Kidney (tissue), 14 donors: ENCODE data around the gene CACNB2. TPM values are rescaled to one million over a fixed set of nuclear protein-coding genes. Genes with fewer than 3 reads are reported as not detected.
"Not testable (repeated sequence)": the region's sequence is repeated elsewhere in the genome, so short reads cannot be mapped to it uniquely, and the experiment has no call there.

Source experiments
- DNase-seq, 5 donors: peaks; one replicate each; pipeline ENCODE4 v3.0.0-alpha.2; 2013 to 2020
- FAIRE-seq: peaks from 2 replicates; lab custom pipeline; 2012; peaks lifted over from hg19 to GRCh38; lab: Jason Lieb, UNC
- H3K27ac ChIP-seq, 2 donors: one replicate each; pipeline ENCODE4 v1.7.0; 2013; ENCODE audit warnings: low read depth in 2 of 2, low read length in 2 of 2, inconsistent platforms in 1 of 2
- H3K27me3 ChIP-seq: one replicate; pipeline ENCODE4 v1.7.1; 2013; ENCODE audit warnings: low read length, inconsistent platforms; ENCODE audit not compliant: control insufficient read depth, insufficient read depth
- H3K36me3 ChIP-seq, 3 donors: one replicate each; pipeline versions ENCODE4 v1.7.0 to v1.7.1; 2013; ENCODE audit warnings: low read length in 3 of 3, control low read depth in 1 of 3, inconsistent platforms in 1 of 3; ENCODE audit not compliant: insufficient read depth in 3 of 3, control insufficient read depth in 2 of 3
- H3K4me1 ChIP-seq, 3 donors: one replicate each; pipeline versions ENCODE4 v1.7.0 to v1.7.1; 2013; ENCODE audit warnings: low read length in 3 of 3, inconsistent platforms in 1 of 3, low read depth in 1 of 3; ENCODE audit not compliant: control insufficient read depth in 2 of 3, insufficient read depth in 2 of 3
- H3K4me3 ChIP-seq, 3 donors: one replicate each; pipeline versions ENCODE4 v1.7.0 to v1.8.1; 2013; ENCODE audit warnings: low read length in 3 of 3, control low read depth in 1 of 3, inconsistent platforms in 1 of 3
- H3K9ac ChIP-seq, 3 donors: one replicate each; pipeline versions ENCODE4 v1.7.0 to v1.7.1; 2013; ENCODE audit warnings: low read length in 3 of 3, control low read depth in 1 of 3, inconsistent platforms in 1 of 3
- H3K9me3 ChIP-seq, 3 donors: one replicate each; pipeline versions ENCODE4 v1.7.0 to v1.7.1; 2013; ENCODE audit warnings: low read length in 3 of 3, control low read depth in 1 of 3, inconsistent platforms in 1 of 3; ENCODE audit not compliant: control insufficient read depth in 2 of 3, insufficient read depth in 1 of 3
- CTCF ChIP-seq: IDR thresholded peaks from 3 replicates; pipeline ENCODE4 v1.5.1; 2012; ENCODE audit warnings: mild to moderate bottlenecking, moderate library complexity, borderline replicate concordance; ENCODE audit not compliant: insufficient read depth; ENCODE audit errors: extremely low read depth
- intact Hi-C: fragments of 100-400 bp; cut with DNase I; formaldehyde crosslinking; loops from one replicate; pipeline ENCODE4 v1.11.1; 2022
- polyA plus RNA-seq: library from polyadenylated mRNA; stranded (reverse); fragments of 350-450 nt; fragmentation: Illumina TruSeq; extraction: RNeasy Lipid Tissue Mini Kit (QIAGEN cat#74804); gene quantifications from one replicate; pipeline ENCODE4 v1.2.3, GENCODE V29; 2014; ENCODE audit warnings: low read depth, low replicate concordance; ENCODE audit not compliant: insufficient read depth
- total RNA-seq: library from RNA; stranded (reverse); fragmentation: NEBNext Ultra II Directional; extraction: Animal tissue kit (Norgen Biotek cat#: 25700); gene quantifications from one replicate; pipeline ENCODE4 v1.2.1, GENCODE V29; 2021
- donor health status: control.
- donor health status: control.
- donor health status: control.
- donor health status: control.
- donor health status: control.
- donor health status: DM: yes; HTN: yes; CAD: no.
- donor health status: Normal renal cell carcinoma (clear cell type).

The CACNB2 gene
- total and polyA plus RNA-seq, 2 donors from 2014 or later: 2.8 TPM

- H3K9ac ChIP-seq: no peak overlapping the region
- intact Hi-C loops: no loop called here
- FAIRE-seq: no peak
Measured at GRCh38 chr10:18151356-18151890, 11.2 kb downstream of the CACNB2 start.

DNA sequence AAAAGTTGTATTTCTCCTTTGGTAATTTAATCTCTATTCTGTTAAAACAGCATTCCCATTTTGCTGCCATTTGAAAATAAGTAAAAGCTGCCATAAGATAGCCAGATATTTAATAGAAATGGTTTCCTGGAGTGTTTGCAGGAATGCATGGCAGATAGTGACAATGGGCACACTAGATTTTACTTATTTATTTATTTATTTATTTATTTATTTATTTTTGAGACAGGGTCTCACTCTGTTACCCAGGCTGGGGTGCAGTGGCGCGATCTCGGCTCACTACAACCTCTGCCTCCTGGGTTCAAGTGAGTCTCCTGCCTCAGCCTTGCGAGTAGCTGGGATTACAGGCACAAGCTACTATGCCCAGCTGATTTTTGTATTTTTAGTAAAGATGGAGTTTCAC is 13.2 kb downstream of the CACNB2 start:
- FAIRE-seq, intact Hi-C loops: not testable (repeated sequence)

More at GRCh38 chr10:18151356-18151890, 11.2 kb downstream of the CACNB2 start:
- H3K4me1 ChIP-seq: no peaks in the 10 kb centered on the region
- no peak overlapping the region for H3K27ac ChIP-seq
- H3K27me3 ChIP-seq: no peaks in the 10 kb centered on the region
- TF ChIP-seq CTCF: no peak
- no peak for DNase-seq
- H3K36me3 ChIP-seq: no peaks in the 10 kb centered on the region
- peaks cover 0 to 4% (median 0%) of the 10 kb centered on the region in 3 donors for H3K9me3 ChIP-seq
- no peak overlapping the region for H3K4me3 ChIP-seq

GRCh38 chr10:18155321-18155720 is 15.1 kb downstream of the CACNB2 start:
- H3K27ac ChIP-seq: no peak overlapping the region
- intact Hi-C loops: no loop called here
- peaks cover 0 to 4% (median 0%) of the 10 kb centered on the region in 3 donors for H3K9me3 ChIP-seq
- H3K27me3 ChIP-seq: no peaks in the 10 kb centered on the region
- no peak overlapping the region for H3K9ac ChIP-seq
- H3K4me3 ChIP-seq: no peak overlapping the region
- DNase-seq: no peak
- no peak for FAIRE-seq
- H3K36me3 ChIP-seq: no peaks in the 10 kb centered on the region
- no peak for TF ChIP-seq CTCF
- H3K4me1 ChIP-seq: no peaks in the 10 kb centered on the region

More for the DNA sequence above, 13.2 kb downstream of the CACNB2 start:
- not testable (repeated sequence) for H3K36me3 ChIP-seq, H3K27ac ChIP-seq, DNase-seq, H3K9ac ChIP-seq, H3K27me3 ChIP-seq, H3K4me1 ChIP-seq, H3K9me3 ChIP-seq, H3K4me3 ChIP-seq

GRCh38 chr10:18156797-18157196 is 16.6 kb downstream of the CACNB2 start:
- H3K4me1 ChIP-seq, H3K9me3 ChIP-seq, FAIRE-seq, intact Hi-C loops, H3K4me3 ChIP-seq, H3K36me3 ChIP-seq, H3K27me3 ChIP-seq, H3K27ac ChIP-seq, H3K9ac ChIP-seq, DNase-seq: not testable (repeated sequence)
